Stimulated activated CD4-positive, alpha-beta T cell treated with anti-CD3 and anti-CD28 coated beads, Interleukin-4, amount 100 ng/mL, for 1 hour (primary cell): ENCODE results near the gene CWC22.
"Not testable (repeated sequence)": the region's sequence is repeated elsewhere in the genome, so short reads cannot be mapped to it uniquely, and the experiment has no call there.

Experiments used
- DNase-seq: peaks from one replicate; pipeline ENCODE4 v3.0.0-alpha.2; 2020

The CWC22 gene

GRCh38 chr2:179948058-179948457, 59.0 kb downstream of the CWC22 start:
- DNase-seq: no peak

DNA sequence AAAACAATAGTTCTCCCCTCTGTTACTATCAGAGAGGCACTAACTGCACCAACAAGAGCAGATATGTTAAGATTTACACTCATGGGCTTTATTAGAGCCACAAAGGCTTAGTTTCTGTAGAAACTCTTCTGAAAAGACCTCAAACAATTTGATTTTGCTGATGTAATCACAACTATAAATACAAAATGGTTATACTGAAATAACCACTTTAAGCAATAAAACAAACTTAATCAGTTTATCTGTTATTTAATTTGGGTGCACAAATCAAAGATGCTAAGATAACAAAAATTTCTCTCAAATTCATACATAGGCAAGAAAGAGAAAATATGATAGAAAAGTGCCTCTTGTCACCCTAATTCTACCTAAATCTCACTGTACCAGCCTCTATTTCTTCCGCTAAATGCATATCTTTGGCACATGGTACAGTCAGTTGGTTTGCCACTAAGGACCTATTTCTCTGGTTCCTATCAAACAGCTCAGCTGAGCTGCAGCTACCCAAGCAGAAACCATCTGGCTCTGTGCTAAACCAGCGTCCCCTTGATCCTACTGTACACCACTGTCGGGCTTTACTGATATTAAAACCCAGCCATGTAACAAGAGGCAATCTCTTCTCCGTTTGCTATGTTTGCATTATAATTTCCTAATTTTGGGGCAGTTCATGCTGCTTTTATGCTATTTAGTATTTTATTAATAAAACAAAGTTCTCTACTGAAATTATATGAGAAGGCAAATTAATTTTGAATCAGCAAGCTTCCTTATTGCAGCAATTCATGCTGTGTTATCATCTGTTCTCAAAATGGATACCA, 60.1 kb downstream of the CWC22 start:
- DNase-seq: no peak

DNA sequence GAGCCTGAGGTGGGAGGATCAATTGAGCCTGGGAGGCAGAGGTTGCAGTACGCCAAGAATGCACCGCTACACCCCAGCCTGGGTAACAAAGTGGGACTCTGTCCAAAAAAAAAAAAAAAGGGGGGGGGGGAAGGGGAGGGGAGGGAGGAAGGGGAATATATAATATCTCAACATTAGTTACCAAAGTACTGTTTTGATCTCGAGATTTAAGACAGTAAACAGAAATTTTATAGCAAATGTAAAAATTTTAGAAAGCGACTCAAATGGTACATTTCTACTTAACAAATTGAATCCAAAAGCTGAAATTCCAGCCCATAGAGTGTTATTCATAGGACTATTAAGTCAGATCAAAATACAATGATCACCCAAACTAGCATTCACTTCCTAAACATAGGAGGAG, 60.8 kb downstream of the CWC22 start:
- DNase-seq: no peak

DNA sequence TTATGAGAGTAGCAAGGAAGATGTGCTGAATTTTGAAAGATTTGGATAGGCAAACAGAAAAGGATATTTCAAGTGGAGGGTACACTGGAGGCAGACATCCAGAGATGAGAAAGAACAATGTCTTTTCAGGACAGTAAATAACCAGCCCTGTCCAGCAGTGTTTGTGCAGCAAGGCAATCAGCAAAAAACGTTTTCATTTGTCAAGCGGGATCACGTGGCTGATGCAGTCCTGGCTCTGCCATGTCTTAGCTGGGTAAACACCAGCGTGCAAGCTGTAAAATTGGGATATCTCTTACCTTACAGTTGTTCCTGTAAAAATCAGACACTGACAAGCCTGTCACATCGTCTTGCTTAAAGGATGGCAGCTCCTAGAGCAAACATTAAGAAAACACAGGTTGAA, 67.8 kb downstream of the CWC22 start:
- no peak for DNase-seq

- DNase-seq: no peak
Observed at GRCh38 chr2:179938026-179938425, 69.1 kb downstream of the CWC22 start.

DNA sequence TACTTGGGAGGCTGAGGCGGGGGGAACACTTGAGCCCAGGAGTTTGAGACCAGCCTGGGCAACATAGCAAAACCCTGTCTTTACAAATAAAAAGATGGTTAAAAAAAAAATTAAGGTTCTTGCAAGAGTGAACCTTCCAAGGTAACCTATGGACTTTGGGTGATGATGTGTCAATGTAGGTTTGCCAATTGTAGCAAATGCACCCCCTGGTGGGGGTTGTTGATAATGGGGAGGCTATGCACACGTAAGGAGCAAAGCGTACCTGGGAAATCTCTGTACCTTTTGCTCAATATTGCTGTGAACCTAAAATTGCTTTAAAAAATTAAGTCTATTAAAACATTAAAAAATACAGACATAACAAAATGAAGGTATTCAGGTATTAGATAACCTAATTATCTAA, 70.4 kb downstream of the CWC22 start:
- peak; percentile 10 for DNase-seq

DNA sequence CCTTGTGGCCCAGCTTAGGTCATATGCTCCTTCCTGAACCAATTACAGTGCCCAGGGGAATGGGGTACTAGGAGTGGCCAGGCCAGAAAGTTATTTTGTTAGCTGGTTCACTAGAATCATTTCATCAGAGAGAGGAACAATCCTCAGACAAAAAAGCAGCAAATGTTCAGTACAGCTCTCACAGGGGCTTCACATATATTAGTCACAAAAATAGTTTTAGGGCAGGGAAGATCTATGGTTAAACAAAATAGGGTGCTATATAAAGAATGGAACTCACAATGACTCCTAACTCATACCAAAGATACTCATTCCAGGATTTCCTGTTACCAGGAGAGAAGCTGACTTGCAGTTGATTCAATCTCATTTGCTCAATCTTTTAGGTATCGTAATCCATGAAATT, 71.0 kb downstream of the CWC22 start:
- no peak for DNase-seq

GRCh38 chr2:179932786-179933185, 74.3 kb downstream of the CWC22 start:
- no peak for DNase-seq

DNA sequence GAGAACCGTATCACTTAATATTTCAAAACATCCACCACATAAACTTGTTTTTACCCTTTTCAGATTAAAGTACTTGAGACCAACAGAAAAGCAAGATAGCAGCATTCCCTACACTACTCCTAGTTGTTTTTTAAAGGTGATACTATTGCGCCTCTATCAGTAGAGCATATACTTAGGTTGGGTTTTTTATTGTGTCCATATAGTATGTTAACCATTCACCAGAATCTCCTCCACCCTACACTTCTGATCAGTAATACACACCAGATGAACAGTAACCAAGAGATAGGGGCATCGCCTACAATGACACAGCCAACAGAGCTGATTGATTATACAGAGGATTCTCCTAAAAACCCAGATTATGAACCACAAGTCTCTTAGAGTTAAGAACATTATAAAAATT, 75.6 kb downstream of the CWC22 start:
- DNase-seq: no peak

DNA sequence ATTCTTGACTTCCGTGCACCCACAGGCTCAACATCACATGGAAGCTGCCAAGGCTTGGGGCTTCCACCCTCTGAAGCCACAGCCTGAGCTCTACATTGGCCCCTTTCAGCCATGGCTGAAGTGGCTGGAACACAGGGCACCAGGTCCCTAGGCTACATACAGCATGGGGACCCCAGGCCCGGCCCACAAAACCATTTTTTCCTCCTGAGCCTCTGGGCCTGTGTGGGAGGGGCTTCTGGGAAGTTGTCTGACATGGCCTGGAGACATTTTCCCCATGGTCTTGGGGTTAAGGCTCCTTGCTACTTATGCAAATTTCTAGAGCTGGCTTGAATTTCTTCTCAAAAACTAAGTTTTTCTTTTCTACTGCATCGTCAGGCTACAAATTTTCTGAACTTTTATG, 77.1 kb downstream of the CWC22 start:
- not testable (repeated sequence) for DNase-seq

DNA sequence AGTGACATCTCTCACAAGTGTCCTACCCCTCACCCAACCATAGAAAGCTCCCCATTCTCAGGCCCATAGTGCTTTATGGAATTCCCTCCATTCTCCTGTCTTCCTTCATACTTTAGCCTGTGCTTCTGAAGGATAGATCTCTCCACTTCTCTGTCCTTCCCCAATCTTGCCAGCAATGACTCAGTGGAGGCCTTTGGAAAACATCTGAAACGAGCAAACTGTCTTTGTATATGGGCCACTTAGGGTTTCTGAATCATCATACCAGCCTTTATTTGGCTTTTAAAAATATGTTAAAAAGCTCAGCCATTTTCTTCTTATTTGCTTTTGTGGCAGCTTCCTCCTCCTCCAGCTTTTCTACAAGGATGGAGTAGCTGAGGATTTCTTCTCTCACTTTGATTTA, 80.1 kb downstream of the CWC22 start:
- no peak for DNase-seq

- DNase-seq: no peak
Observed at GRCh38 chr2:179925713-179926112, 81.4 kb downstream of the CWC22 start.

- DNase-seq: no peak
Observed at GRCh38 chr2:179917272-179917671, 89.8 kb downstream of the CWC22 start.

- no peak for DNase-seq
Observed at GRCh38 chr2:179915395-179915992, 91.6 kb downstream of the CWC22 start.

DNA sequence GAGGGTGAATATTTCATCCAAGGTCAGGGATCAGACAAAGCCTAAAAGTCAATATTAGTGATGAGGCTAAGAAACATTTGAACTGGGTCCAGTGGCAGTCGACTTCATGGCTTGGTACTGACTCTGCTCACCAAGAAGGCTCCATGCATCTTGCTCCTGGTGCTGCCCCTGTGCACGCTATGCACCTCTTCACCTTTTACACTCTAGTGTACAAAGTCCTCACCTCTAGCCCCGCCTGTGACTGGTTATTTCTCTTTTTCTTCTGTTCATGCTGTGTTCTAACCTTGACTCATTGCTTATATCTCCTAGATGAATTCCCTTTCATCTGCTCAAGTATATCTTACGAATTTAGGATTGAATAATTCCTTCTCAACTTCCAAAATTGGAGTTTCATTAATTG, 93.3 kb downstream of the CWC22 start:
- DNase-seq: no peak

DNA sequence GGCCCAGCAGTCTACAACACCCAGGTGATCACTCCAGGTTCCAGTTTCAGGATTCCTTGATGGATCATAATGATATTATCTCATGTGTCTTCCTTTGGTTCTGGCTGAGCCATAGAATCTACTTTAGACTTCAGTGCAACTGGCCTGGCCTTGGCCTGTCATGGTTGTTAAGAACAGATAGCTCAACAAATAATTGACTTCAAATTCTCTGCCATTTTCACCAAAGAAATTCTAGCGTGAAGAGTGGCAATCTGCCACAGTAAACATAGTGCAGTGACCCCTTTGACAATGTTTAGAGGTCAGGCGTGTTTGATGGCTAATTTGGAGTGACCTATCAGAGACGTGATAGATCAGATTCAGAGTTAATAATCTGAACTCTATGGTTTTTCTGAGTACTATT, 95.5 kb downstream of the CWC22 start:
- no peak for DNase-seq

DNA sequence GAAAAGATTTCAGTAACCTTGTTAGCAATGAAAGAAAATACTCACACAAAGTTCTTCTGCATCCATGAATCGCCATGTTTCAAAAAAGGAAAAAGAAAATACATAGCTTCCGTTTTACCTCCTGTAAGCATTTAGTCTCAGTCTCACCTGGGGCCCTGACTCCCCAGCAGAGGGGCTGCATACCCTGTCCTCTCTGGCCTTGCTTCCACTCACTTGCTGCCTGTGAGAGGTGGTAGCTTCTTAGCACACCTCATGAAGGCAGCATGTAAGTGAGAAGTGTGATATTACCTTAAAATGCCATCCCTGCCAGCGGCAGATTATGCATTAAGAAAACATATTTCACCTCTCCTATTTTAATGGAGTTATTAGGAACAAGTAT, 96.4 kb downstream of the CWC22 start:
- no peak for DNase-seq

- no peak for DNase-seq
Observed at GRCh38 chr2:179909845-179910734, 97.0 kb downstream of the CWC22 start.

- no peak for DNase-seq
Observed at GRCh38 chr2:179900655-179901054, 106.4 kb downstream of the CWC22 start.

- no peak for DNase-seq
Observed at GRCh38 chr2:179899666-179900065, 107.4 kb downstream of the CWC22 start.

DNA sequence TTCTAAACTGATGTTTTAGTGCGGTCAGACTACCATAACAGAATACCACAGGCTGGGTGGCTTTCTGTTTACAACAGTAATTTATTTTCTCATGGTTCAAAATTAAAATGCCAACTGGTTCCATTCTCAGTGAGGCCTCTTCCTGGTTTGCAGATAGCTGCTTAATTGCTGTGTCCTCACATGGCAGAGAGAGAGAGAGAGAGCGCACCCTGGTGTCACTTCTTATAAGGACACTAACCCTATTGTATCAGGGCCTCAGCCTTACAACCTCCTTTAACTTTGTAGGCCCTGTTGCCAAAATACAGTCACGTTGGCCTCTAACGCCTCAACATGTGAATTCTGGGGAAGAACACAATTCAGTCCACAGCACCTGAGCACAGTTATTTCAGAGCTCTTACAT, 108.2 kb downstream of the CWC22 start:
- DNase-seq: no peak
